DMS53 treated with DMSO at 0.1 percent for 48 hours (cell line): ENCODE results near the gene SMCO1.
"Not testable (repeated sequence)": the region's sequence is repeated elsewhere in the genome, so short reads cannot be mapped to it uniquely, and the experiment has no call there.

ENCODE experiments used
- DNase-seq: peaks from one replicate; lab custom pipeline; 2025; ENCODE audit not compliant: unreplicated experiment; lab: John Stamatoyannopoulos, UW

Gene SMCO1, protein sequence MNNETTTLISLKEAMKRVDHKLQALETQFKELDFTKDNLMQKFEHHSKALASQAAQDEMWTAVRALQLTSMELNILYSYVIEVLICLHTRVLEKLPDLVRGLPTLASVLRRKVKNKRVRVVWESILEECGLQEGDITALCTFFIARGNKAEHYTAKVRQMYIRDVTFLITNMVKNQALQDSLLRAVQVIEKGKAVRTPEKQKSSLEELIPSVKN

DNA sequence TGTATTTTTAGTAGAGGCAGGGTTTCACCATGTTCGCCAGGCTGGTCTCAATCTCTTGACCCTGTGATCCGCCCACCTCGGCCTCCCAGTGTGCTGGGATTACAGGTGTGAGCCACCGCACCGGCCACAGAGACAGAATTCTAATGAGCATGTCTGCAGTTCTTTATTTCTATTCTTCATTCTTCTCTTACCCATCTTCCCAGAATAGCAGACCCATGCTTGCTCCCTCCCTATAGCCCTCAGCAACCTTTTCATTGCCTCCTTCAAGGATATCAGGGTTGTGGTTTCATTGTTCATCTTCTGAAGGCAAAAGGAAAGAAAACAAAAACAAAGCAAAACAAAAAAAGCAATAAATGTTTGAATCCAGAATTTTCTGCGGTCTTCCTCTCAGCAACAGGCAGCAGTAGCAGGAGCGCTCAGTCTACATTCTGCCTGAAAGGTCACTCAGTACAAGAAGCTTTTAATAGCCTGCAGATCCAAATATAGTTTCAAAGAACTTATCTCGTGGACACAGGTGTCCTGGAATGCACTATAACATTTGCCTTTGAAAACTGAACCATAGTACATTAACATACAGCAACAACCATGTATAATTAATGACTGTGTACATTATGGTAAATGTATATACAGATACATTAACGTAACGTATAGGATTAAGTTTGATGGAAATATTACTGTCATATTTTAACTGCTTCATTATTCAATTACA is at the start of gene SMCO1:
SMCO1 (minus strand) TSS at position 434 of the 709 bp plus-strand sequence; CDS start at position 297, 137 bp downstream.
- no peak for DNase-seq

- DNase-seq = no peak
Observed at GRCh38 chr3:196563721-196564225, 48.6 kb upstream of the SMCO1 start.

GRCh38 chr3:196559826-196560225 is 44.7 kb upstream of the SMCO1 start:
- DNase-seq = no peak

DNA sequence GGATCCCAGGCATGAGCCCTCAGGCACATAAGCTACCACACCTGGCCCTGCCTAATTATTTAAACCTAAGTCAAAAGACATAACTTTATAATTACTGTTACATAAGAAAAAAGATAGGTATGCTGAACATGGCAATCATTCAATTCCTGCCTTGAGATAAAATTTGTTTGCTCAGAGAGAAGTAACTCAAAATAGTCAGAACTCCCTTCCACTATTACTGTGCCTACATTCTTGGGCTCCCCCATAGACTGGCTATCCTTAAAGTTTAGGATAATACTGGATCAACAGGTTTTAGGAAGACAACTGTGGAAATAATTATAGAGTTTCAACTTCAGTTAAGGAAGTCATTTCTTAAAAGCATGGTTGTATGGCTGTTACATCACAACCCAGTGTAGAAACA is 43.3 kb upstream of the SMCO1 start:
- no peak for DNase-seq

DNA sequence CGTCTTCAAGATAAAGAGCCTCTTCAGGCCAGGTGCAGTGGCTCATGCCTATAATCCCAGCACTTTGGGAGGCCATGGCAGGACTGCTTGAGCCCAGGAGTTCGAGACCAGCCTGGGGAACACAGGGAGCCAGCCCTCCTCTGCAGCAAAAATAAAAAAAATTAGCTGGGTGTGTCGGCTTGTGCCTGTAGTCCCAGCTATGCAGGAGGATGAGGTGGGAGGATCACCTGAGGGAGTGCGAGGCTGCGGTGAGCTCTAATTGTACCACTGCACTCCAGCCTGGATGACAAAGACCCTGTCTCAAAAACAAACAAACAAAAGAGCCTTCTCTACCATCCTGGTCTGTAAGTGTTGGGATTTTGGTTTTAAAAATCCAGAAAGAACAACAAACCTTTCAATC is 42.1 kb upstream of the SMCO1 start:
- no peak for DNase-seq

DNA sequence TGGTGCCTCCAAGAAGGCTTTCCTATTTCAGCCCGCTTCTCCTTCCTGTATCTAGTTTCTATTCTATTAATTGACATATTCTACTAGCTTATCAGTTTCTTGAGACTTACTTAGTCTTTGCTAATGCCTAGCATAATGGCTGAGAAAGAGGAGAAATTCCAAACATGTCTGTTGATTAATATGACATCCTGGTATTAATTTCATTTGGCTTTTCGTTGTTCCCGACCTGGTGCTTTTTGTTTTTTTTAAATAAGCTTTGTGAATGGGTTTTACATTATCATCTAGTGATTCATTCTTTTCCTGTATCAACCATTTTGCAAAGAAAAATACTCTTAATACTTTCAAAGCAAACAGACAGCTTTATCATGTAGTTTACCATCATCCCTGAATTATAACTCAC is 40.1 kb upstream of the SMCO1 start:
- no peak for DNase-seq

GRCh38 chr3:196554205-196554604 is 39.1 kb upstream of the SMCO1 start:
- no peak for DNase-seq

- no peak for DNase-seq
Observed at GRCh38 chr3:196553551-196553950, 38.4 kb upstream of the SMCO1 start.

GRCh38 chr3:196552253-196552652 is 37.1 kb upstream of the SMCO1 start:
- no peak for DNase-seq

- DNase-seq = not testable (repeated sequence)
Observed at GRCh38 chr3:196550172-196550571, 35.0 kb upstream of the SMCO1 start.

GRCh38 chr3:196549312-196549711 is 34.2 kb upstream of the SMCO1 start:
- not testable (repeated sequence) for DNase-seq

- no peak for DNase-seq
Observed at GRCh38 chr3:196547067-196547466, 31.9 kb upstream of the SMCO1 start.

GRCh38 chr3:196546537-196546936 is 31.4 kb upstream of the SMCO1 start:
- no peak for DNase-seq

GRCh38 chr3:196544491-196544992 is 29.4 kb upstream of the SMCO1 start:
- no peak for DNase-seq

DNA sequence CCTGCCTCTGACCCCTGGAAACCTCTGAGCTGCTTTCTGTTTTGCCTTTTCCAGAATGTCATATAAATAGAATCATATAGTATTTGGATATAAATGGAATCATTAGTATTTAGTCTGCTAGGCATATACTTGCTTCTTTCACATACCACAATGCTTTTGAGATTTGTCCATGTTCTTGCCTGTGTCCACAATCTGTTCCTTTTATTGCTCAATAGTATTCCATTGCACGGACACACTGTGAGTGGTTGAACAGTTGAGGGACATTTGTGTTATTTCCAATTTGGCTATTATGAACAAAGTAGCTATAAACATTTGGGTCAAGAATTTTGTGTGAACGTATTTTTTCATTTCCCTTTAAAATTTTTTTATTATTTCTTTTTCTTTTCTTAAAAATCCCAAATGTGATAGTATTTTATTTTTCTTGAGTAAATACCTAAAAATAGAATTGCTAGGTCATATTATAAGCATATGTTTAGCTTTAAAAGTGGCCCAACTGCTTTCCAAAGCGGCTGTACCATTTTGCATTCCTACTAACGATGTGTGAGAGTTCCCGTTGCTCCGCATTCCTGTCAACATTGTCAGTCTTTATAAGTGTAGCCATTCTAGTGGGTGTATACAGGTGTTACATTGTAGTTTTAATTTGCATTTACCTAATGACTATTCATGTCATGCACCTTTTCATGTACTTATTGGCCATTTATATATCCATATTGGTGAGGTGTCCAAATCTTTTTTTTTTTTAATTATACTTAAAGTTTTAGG is 26.7 kb upstream of the SMCO1 start:
- no peak for DNase-seq

- DNase-seq = no peak
Observed at GRCh38 chr3:196537319-196537984, 22.3 kb upstream of the SMCO1 start.

DNA sequence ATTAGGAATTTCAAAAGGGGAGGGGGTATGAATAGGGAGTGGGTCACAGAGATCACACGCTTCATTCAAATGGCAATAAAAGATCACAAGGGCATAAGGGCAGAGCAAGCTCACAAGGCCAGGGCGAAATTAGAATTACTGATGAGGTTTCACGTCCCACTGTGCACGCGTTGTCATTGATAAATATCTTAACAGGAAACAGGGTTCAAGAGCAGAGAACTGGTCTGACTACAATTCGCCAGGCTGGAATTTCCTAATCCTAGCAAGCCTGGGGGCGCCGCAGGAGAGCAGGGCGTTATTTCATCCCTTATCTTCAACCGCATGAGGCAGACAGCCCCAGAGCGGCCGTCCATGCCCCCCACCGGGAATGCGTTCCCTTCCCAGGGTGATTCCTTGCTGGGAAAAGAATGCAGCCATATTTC is 18.1 kb upstream of the SMCO1 start:
- DNase-seq = no peak

DNA sequence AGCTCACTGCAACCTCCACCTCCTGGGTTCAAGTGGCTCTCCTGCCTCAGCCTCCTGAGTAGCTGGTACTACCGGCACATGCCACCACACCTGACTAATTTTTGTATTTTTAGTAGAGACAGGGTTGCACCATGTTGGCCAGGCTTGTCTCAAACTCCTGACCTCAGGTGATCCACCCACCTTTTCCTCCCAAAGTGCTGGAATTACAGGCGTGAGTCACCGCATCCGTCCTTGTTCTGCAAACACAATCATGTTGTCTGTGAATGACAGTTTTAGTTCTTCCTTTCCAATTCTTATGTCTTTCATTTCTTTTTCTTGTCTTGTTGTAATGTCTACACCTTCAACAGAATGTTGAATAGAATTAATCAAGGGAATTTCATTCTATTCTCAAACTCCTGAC is 16.3 kb upstream of the SMCO1 start:
- DNase-seq = no peak

DNA sequence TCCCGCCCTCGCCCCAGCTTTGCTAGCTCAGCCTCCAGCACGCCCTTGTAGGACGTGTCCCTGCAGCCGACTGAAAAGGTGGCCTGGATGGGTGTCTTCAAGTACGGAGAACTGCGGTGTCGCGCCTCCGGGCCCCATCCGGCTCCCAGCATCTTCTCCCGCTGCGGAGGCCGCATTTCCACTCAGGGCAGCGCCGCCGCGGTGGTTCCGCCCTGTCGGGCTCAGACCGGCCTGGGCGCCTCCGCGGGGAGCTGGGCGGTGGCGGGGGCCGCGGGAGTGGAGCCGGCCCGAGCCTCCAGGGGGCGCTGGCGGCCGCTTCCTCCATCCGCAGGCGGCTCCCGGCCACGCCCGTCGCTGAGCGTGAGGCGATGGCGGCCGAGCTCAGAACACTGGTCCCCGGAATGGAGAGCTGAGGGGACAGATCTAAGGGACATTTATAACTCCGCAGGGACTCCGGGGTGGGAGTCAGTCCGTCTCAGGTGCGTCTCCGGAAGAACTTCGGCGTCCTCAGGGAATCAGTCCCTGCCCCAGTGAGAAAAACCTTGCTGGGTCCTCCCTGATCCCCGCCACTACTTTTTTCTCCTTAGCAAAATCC is 13.6 kb upstream of the SMCO1 start:
- DNase-seq = peak; percentile 49

GRCh38 chr3:196525141-196525540 is 10.0 kb upstream of the SMCO1 start:
- no peak for DNase-seq

DNA sequence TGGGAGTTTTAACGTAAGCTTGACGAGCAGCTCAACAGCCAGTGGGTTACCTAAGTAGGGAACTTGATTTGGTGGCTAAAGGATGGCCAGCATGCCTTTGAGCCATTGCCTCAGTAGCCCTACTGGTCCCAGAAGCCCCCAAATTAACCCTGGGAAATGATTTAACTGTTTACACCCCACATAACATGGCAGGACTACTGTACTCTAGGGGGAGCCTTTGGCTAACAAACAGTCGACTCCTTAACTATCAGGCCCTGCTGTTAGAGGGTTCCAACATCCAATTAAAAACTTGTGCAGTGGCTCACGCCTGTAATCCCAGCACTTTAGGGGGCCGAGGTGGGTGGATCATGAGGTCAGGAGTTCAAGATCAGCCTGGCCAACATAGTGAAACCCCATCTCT is 9.4 kb upstream of the SMCO1 start:
- DNase-seq = no peak
